ENCODE measurements around the gene NUCB2. TPM values are rescaled to one million over a fixed set of nuclear protein-coding genes. Genes with fewer than 3 reads are reported as not detected.

The NUCB2 gene
- total and polyA plus RNA-seq, 2 donors (not counting 3 experiments of a cell fraction or from before 2014, with no cell fraction given) = 41.9 to 114 TPM

DNA sequence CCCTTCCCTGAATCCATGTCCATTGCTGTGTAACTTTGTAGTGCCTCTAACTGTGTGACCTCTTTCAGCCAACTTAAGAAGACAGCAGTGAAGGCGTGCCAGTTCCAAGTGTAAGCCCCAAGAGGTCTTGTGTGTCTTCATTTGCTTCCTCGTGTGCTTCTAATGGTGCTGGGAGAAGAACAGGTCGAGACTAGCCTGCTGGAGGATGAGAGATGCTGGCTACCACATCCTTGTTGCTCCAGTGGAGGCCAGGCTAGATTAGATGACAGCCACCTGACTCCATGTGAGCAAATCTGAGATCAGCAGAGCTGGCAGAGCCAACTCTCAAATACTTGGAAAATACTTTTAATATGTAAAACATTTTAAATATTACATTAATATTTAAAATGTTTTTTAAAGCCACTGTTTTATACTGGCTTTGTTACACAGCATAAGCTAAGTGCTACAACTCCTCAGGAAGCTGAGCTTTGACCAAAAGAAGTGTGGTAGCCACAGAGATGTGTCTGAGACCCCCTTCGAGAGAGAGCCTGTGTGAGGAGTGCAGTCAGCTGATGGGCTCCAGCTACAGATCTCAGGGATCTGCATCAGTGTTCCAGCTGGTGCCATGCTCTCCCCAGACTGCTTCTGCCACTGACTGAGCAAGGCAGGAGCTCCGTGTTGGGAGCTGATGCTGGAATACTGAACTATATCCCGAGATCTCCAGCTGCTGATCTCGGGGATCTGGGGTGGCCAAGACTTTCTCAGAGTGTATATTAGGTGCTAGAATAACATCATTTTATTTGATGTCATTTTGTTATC lies 103.0 kb downstream of the NUCB2 start:
- Histone ChIP-seq H3K9ac (replicated peaks; ENCODE audit: extremely low read depth, insufficient read depth, low read length) (no peak overlapping the region), H3K27me3 (ENCODE audit: control insufficient read depth in 2 of 2, insufficient read depth in 2 of 2, low read length in 2 of 2) (no peaks in the 10 kb centered on the region), H3K9me1 (replicated peaks; ENCODE audit: control insufficient read depth, extremely low read depth, insufficient read depth, low read length) (no peaks in the 10 kb centered on the region), H4K20me1 (replicated peaks; ENCODE audit: control insufficient read depth, extremely low read depth, insufficient read depth, low read length) (no peaks in the 10 kb centered on the region), H2AFZ (ENCODE audit: low read depth, low read length) (no peak overlapping the region), H3K79me2 (ENCODE audit: control insufficient read depth, insufficient read depth, low read length) (no peaks in the 10 kb centered on the region), H3K9me3 (replicated peaks; ENCODE audit: control insufficient read depth, insufficient read depth, low read length) (no peaks in the 10 kb centered on the region), H3K27ac (ENCODE audit: insufficient read depth, low read depth, low read length) (no peak overlapping the region), H3K4me1 (ENCODE audit: control insufficient read depth, extremely low read depth, insufficient read depth, low read length) (no peaks in the 10 kb centered on the region), H3K36me3 (ENCODE audit: control insufficient read depth in 2 of 2, extremely low read depth in 1 of 2, insufficient read depth in 2 of 2, low read length in 2 of 2) (no peaks in the 10 kb centered on the region), H3K4me3 (replicated peaks in 1 of 3; ENCODE audit: insufficient read depth in 1 of 3, low read depth in 1 of 3, low read length in 3 of 3) (no peak overlapping the region), H3K4me2 (ENCODE audit: insufficient read depth, low read length) (no peak overlapping the region)
- POLR2A ChIA-PET = no interaction called here
- FAIRE-seq = no peak
- BruUV-seq (replicated peaks) = no TSS peak
- dilution Hi-C loops (cut with MboI; ENCODE audit: extremely low pct_ligation_motif_present, low sequenced_read_pairs) (no loop called here), intact Hi-C loops (cut with micrococcal nuclease) (loop anchor here (10.0 kb wide), 1 partner anchor 595 kb away; no protein-coding TSS in a partner anchor)
- TF ChIP-seq JUN (IDR thresholded peaks at IDR 0.05; ENCODE audit: borderline replicate concordance, insufficient read depth, insufficient read length, low read depth) = no peak
- TF ChIP-seq MYC (IDR thresholded peaks at IDR 0.05; ENCODE audit: low read depth, low read length) = no peak
- TF ChIP-seq, protein P1, sequence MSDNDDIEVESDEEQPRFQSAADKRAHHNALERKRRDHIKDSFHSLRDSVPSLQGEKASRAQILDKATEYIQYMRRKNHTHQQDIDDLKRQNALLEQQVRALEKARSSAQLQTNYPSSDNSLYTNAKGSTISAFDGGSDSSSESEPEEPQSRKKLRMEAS (IDR thresholded peaks at IDR 0.05; ENCODE audit: insufficient read depth, insufficient read length) = no peak
- TF ChIP-seq POLR2A (IDR thresholded peaks at IDR 0.05; ENCODE audit: low read depth, low read length) = no peak
- TF ChIP-seq FOS (IDR thresholded peaks at IDR 0.05; ENCODE audit: borderline replicate concordance, insufficient read depth, low read length) = no peak
- TF ChIP-seq, protein P2, sequence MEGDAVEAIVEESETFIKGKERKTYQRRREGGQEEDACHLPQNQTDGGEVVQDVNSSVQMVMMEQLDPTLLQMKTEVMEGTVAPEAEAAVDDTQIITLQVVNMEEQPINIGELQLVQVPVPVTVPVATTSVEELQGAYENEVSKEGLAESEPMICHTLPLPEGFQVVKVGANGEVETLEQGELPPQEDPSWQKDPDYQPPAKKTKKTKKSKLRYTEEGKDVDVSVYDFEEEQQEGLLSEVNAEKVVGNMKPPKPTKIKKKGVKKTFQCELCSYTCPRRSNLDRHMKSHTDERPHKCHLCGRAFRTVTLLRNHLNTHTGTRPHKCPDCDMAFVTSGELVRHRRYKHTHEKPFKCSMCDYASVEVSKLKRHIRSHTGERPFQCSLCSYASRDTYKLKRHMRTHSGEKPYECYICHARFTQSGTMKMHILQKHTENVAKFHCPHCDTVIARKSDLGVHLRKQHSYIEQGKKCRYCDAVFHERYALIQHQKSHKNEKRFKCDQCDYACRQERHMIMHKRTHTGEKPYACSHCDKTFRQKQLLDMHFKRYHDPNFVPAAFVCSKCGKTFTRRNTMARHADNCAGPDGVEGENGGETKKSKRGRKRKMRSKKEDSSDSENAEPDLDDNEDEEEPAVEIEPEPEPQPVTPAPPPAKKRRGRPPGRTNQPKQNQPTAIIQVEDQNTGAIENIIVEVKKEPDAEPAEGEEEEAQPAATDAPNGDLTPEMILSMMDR (IDR thresholded peaks at IDR 0.05; ENCODE audit: extremely low read depth in 1 of 2, insufficient read depth in 1 of 2, low read depth in 1 of 2, low read length in 2 of 2) = no peak
- no peak for TF ChIP-seq EZH2 (IDR thresholded peaks at IDR 0.05; ENCODE audit: borderline replicate concordance, low read depth, low read length, severe bottlenecking)
- TF ChIP-seq POLR2AphosphoS5 (IDR thresholded peaks at IDR 0.05; ENCODE audit: insufficient read depth, low read depth, low read length) = no peak
- TF ChIP-seq GATA2 (IDR thresholded peaks at IDR 0.05; ENCODE audit: insufficient read depth, insufficient read length, low read depth, low read length) = no peak
- no peak for DNase-seq (ENCODE audit: low read depth, low spot score)
- CTCF ChIA-PET = interaction anchor here (1.6 to 1.8 kb wide), 3 partner anchors 9 to 124 kb away, joined by 3 to 7 read pairs (median 6); partner anchors contain the start of gene KCNJ11
